HEK293T (cell line): ENCODE data around the gene TRIM8.

ENCODE experiments used
- CTCF ChIA-PET: fragments of 350-600 bp; formaldehyde crosslinking; extraction: SDS; loops from one replicate; lab custom pipeline; 2021; ENCODE audit warnings: antibody characterized with exemption, inconsistent platforms; lab: Yijun Ruan, JAX
- POLR2A ChIA-PET: fragments of 350-600 bp; formaldehyde crosslinking; extraction: SDS; loops from one replicate; lab custom pipeline; 2020; ENCODE audit warnings: antibody characterized with exemption, inconsistent platforms; lab: Yijun Ruan, JAX
- DNase-seq: peaks from one replicate; pipeline ENCODE4 v3.0.0; 2012; ENCODE audit warnings: mixed read lengths; ENCODE audit errors: extremely low spot score
- ARNT ChIP-seq: fragments of 450-650 bp; IDR thresholded peaks from 2 replicates; pipeline ENCODE4 v1.6.1; 2017; ENCODE audit warnings: mild to moderate bottlenecking
- BHLHE40 ChIP-seq: fragments of 450-650 bp; IDR thresholded peaks from 2 replicates; pipeline ENCODE4 v1.6.1; 2016; ENCODE audit warnings: mild to moderate bottlenecking, moderate library complexity, borderline replicate concordance
- CTBP1 ChIP-seq: fragments of 450-650 bp; IDR thresholded peaks from 2 replicates; pipeline ENCODE4 v1.6.1; 2016; ENCODE audit warnings: borderline replicate concordance
- ELF4 ChIP-seq: fragments of 450-650 bp; IDR thresholded peaks from 2 replicates; pipeline ENCODE4 v1.6.1; 2017; ENCODE audit warnings: antibody characterized with exemption
- FOXA1 ChIP-seq: fragments of 450-650 bp; IDR thresholded peaks from 2 replicates; pipeline ENCODE4 v1.6.1; 2016; ENCODE audit warnings: mild to moderate bottlenecking
- FOXK2 ChIP-seq: fragments of 450-650 bp; IDR thresholded peaks from 2 replicates; pipeline ENCODE4 v1.6.1; 2016; ENCODE audit warnings: mild to moderate bottlenecking
- FOXM1 ChIP-seq: fragments of 450-650 bp; IDR thresholded peaks from 2 replicates; pipeline ENCODE4 v1.6.1; 2017; ENCODE audit warnings: mild to moderate bottlenecking, borderline replicate concordance
- HDGF ChIP-seq: fragments of 450-650 bp; IDR thresholded peaks from 2 replicates; pipeline ENCODE4 v1.6.1; 2017; ENCODE audit warnings: antibody characterized with exemption, borderline replicate concordance
- L3MBTL2 ChIP-seq: fragments of 450-650 bp; conservative IDR thresholded peaks from 2 replicates; pipeline ENCODE4 v1.6.1; 2016; ENCODE audit warnings: mild to moderate bottlenecking
- LEF1 ChIP-seq: fragments of 450-650 bp; IDR thresholded peaks from 2 replicates; pipeline ENCODE4 v1.6.1; 2017; ENCODE audit warnings: mild to moderate bottlenecking, borderline replicate concordance
- NFRKB ChIP-seq: fragments of 450-650 bp; IDR thresholded peaks from 2 replicates; pipeline ENCODE4 v1.6.1; 2016; ENCODE audit warnings: mild to moderate bottlenecking, moderate library complexity
- PKNOX1 ChIP-seq: fragments of 450-650 bp; IDR thresholded peaks from 2 replicates; pipeline ENCODE4 v1.6.1; 2016
- SP1 ChIP-seq: fragments of 450-650 bp; IDR thresholded peaks from 2 replicates; pipeline ENCODE4 v1.6.1; 2017
- SUZ12 ChIP-seq: fragments of 450-650 bp; IDR thresholded peaks from 2 replicates; pipeline ENCODE4 v1.6.1; 2016; ENCODE audit warnings: mild to moderate bottlenecking
- TARDBP ChIP-seq: fragments of 450-650 bp; IDR thresholded peaks from 2 replicates; pipeline ENCODE4 v1.6.1; 2016
- ZNF384 ChIP-seq: fragments of 450-650 bp; IDR thresholded peaks from 2 replicates; pipeline ENCODE4 v1.6.1; 2016

Gene TRIM8

GRCh38 chr10:102645741-102646609 lies 1.7 kb downstream of the TRIM8 start:
- ChIA-PET CTCF (interaction anchor here (1.3 kb wide), 1 partner anchor 23 kb away, joined by 4 read pairs; no protein-coding TSS in a partner anchor), POLR2A (interaction anchor here (0.7 to 3.1 kb wide), 14 partner anchors 8 to 471 kb away, joined by 3 to 24 read pairs (median 4); partner anchors contain the start of gene ARL3)
- no peak for DNase-seq
- TF ChIP-seq FOXM1, result no peak
- TF ChIP-seq SP1, result no peak
- TF ChIP-seq L3MBTL2, result no peak
- 0 out of 2 replicates have a peak, but pooled peaks have one; percentile 5 for TF ChIP-seq LEF1
- TF ChIP-seq NFRKB, result no peak
- TF ChIP-seq BHLHE40, result no peak
- TF ChIP-seq ELF4, result no peak

- ChIA-PET POLR2A (interaction anchor here (0.6 to 3.1 kb wide), 13 partner anchors 7 to 470 kb away, joined by 3 to 24 read pairs (median 3); partner anchors contain the start of gene ARL3), CTCF (interaction anchor here (1.3 kb wide), 1 partner anchor 23 kb away, joined by 4 read pairs; no protein-coding TSS in a partner anchor)
- no peak for DNase-seq
- no peak for TF ChIP-seq FOXK2
- TF ChIP-seq FOXM1, result no peak
- TF ChIP-seq TARDBP, result no peak
- no peak for TF ChIP-seq L3MBTL2
- TF ChIP-seq NFRKB, result no peak
- TF ChIP-seq ARNT, result no peak
- no peak for TF ChIP-seq SUZ12
- TF ChIP-seq CTBP1, result no peak
- no peak for TF ChIP-seq ELF4
- TF ChIP-seq PKNOX1, result no peak; the same call in 1 of the 2 replicates
- no peak for TF ChIP-seq FOXA1
- TF ChIP-seq BHLHE40, result no peak
- no peak for TF ChIP-seq LEF1
- no peak for TF ChIP-seq ZNF384
- no peak for TF ChIP-seq SP1
- TF ChIP-seq HDGF, result no peak
These were observed 2.5 kb downstream of the TRIM8 start for GRCh38 chr10:102646610-102647442.

- ChIA-PET POLR2A (no interaction called here), CTCF (interaction anchor here (1.3 kb wide), 1 partner anchor 22 kb away, joined by 4 read pairs; no protein-coding TSS in a partner anchor)
- TF ChIP-seq FOXA1 (no peak), L3MBTL2 (no peak), FOXK2 (no peak), ZNF384 (no peak), CTBP1 (no peak)
- DNase-seq, result no peak
These were observed 3.4 kb downstream of the TRIM8 start for GRCh38 chr10:102647443-102648268.

- no peak for TF ChIP-seq ARNT
- TF ChIP-seq PKNOX1, result no peak
- TF ChIP-seq TARDBP, result no peak
- TF ChIP-seq BHLHE40, result no peak
- TF ChIP-seq LEF1, result no peak
- TF ChIP-seq ZNF384, result no peak
- no peak for TF ChIP-seq SUZ12
- no peak for TF ChIP-seq CTBP1
- TF ChIP-seq ELF4, result no peak
- CTCF ChIA-PET, result no interaction called here
- POLR2A ChIA-PET, result no interaction called here
- DNase-seq, result no peak
These were observed 4.1 kb downstream of the TRIM8 start for GRCh38 chr10:102648269-102648888.

- no peak for DNase-seq
These were observed 4.9 kb downstream of the TRIM8 start for GRCh38 chr10:102648889-102649796.

More at GRCh38 chr10:102648889-102649796, 4.9 kb downstream of the TRIM8 start:
- ChIA-PET CTCF (no interaction called here), POLR2A (interaction anchor here (1.0 kb wide), 1 partner anchor 12 kb away, joined by 3 read pairs; no protein-coding TSS in a partner anchor)
- no peak for TF ChIP-seq ELF4
- no peak for TF ChIP-seq CTBP1
- no peak for TF ChIP-seq L3MBTL2
- TF ChIP-seq LEF1, result no peak
- no peak for TF ChIP-seq HDGF
- TF ChIP-seq BHLHE40, result no peak
- TF ChIP-seq PKNOX1, result no peak
- no peak for TF ChIP-seq FOXM1
- TF ChIP-seq ARNT, result no peak
- TF ChIP-seq SUZ12, result no peak
- TF ChIP-seq ZNF384, result no peak
- TF ChIP-seq FOXK2, result no peak
- TF ChIP-seq FOXA1, result no peak
- TF ChIP-seq NFRKB, result no peak
- TF ChIP-seq TARDBP, result no peak
- TF ChIP-seq SP1, result no peak
